Endothelial cell of umbilical vein (primary cell): ENCODE measurements around the gene STMND1. TPM values are rescaled to one million over a fixed set of nuclear protein-coding genes. Genes with fewer than 3 reads are reported as not detected.

Experiments
- BruUV-seq: library from RNA; stranded (reverse); fragments of 400-500 nt; replicated peaks from 2 replicates; lab custom pipeline; 2021; lab: Mats Ljungman, UMichigan
- CTCF ChIA-PET: fragments of 300-600, 350-600 bp; sonication (Branson Sonifier 250); formaldehyde crosslinking; loops from one replicate; lab custom pipeline; 2021; ENCODE audit warnings: antibody characterized with exemption, inconsistent platforms; lab: Charles Lee
- POLR2A ChIA-PET: fragments of 300-600, 350-600 bp; sonication (Branson Sonifier 250); formaldehyde crosslinking; loops from one replicate; lab custom pipeline; 2021; ENCODE audit warnings: antibody characterized with exemption, inconsistent platforms; lab: Charles Lee
- DNase-seq: peaks from one replicate; pipeline ENCODE4 v3.0.0-alpha.2; 2011; ENCODE audit warnings: low read depth, low spot score
- FAIRE-seq: peaks from 2 replicates; lab custom pipeline; 2011; peaks lifted over from hg19 to GRCh38; lab: Jason Lieb, UNC
- H2AFZ ChIP-seq: 2 replicates; pipeline ENCODE4 v1.6.0; 2012; ENCODE audit warnings: low read depth, low read length, control low read depth, inconsistent platforms
- H3K27ac ChIP-seq: 2 replicates; pipeline ENCODE4 v1.5.1; 2011; ENCODE audit warnings: low read depth, mild to moderate bottlenecking, control low read depth, low read length, moderate library complexity; ENCODE audit not compliant: insufficient read depth
- H3K27me3 ChIP-seq, 2 experiments: 2 replicates each; pipeline versions ENCODE4 v1.6.0 to v1.6.1; 2011; ENCODE audit warnings: low read length in 2 of 2, mixed read lengths in 1 of 2; ENCODE audit not compliant: control insufficient read depth in 2 of 2, insufficient read depth in 2 of 2
- H3K36me3 ChIP-seq, 2 experiments: 2 replicates in 1 of 2; 3 replicates in 1 of 2; pipeline ENCODE4 v1.5.1; 2011; ENCODE audit warnings: low read length in 2 of 2, mild to moderate bottlenecking in 1 of 2, moderate library complexity in 1 of 2; ENCODE audit not compliant: control insufficient read depth in 2 of 2, insufficient read depth in 2 of 2; ENCODE audit errors: extremely low read depth in 1 of 2
- H3K4me1 ChIP-seq: 3 replicates; pipeline ENCODE4 v1.5.1; 2011; ENCODE audit warnings: mild to moderate bottlenecking, low read length; ENCODE audit not compliant: control insufficient read depth, insufficient read depth; ENCODE audit errors: extremely low read depth
- H3K4me2 ChIP-seq: 2 replicates; pipeline ENCODE4 v1.6.1; 2011; ENCODE audit warnings: low read length, control low read depth, mixed read lengths; ENCODE audit not compliant: insufficient read depth
- H3K4me3 ChIP-seq, 3 experiments: fragments of 200-600 bp in 1 of 3; sonication (generic), shearing (Covaris generic) in 1 of 3; replicated peaks in 1 of 3; 2 replicates each; pipeline ENCODE4 v1.5.1; 2011 to 2016; ENCODE audit warnings: control low read depth in 3 of 3, low read length in 3 of 3, mild to moderate bottlenecking in 2 of 3, inconsistent platforms in 1 of 3, low read depth in 1 of 3, moderate library complexity in 1 of 3; ENCODE audit not compliant: insufficient read depth in 1 of 3
- H3K79me2 ChIP-seq: 2 replicates; pipeline ENCODE4 v1.6.0; 2012; ENCODE audit warnings: low read length, inconsistent platforms; ENCODE audit not compliant: control insufficient read depth, insufficient read depth
- H3K9ac ChIP-seq: replicated peaks from 2 replicates; pipeline ENCODE3; 2011; ENCODE audit warnings: low read length, control low read depth; ENCODE audit not compliant: insufficient read depth; ENCODE audit errors: extremely low read depth
- H3K9me1 ChIP-seq: replicated peaks from 3 replicates; pipeline ENCODE4 v1.6.0; 2011; ENCODE audit warnings: mild to moderate bottlenecking, low read length; ENCODE audit not compliant: control insufficient read depth, insufficient read depth; ENCODE audit errors: extremely low read depth
- H3K9me3 ChIP-seq: replicated peaks from 2 replicates; pipeline ENCODE4 v1.5.1; 2012; ENCODE audit warnings: low read length, inconsistent platforms; ENCODE audit not compliant: control insufficient read depth, insufficient read depth
- H4K20me1 ChIP-seq: replicated peaks from 2 replicates; pipeline ENCODE3; 2011; ENCODE audit warnings: mild to moderate bottlenecking, low read length; ENCODE audit not compliant: control insufficient read depth, insufficient read depth; ENCODE audit errors: extremely low read depth
- GATA2 ChIP-seq: IDR thresholded peaks from 2 replicates; pipeline ENCODE4 v1.7.0; 2011; ENCODE audit warnings: low read depth, mild to moderate bottlenecking, moderate library complexity, mixed read lengths, low read length; ENCODE audit not compliant: insufficient read length, insufficient read depth
- JUN ChIP-seq: IDR thresholded peaks from 2 replicates; pipeline ENCODE4 v1.6.1; 2011; ENCODE audit warnings: borderline replicate concordance, low read depth; ENCODE audit not compliant: insufficient read length, insufficient read depth
- MYC ChIP-seq: IDR thresholded peaks from one replicate; pipeline ENCODE4 v1.6.1; 2011; ENCODE audit warnings: mild to moderate bottlenecking, low read depth, low read length
- POLR2A ChIP-seq: IDR thresholded peaks from 2 replicates; pipeline ENCODE4 v1.6.1; 2012; ENCODE audit warnings: low read depth, mild to moderate bottlenecking, control low read depth, low read length
- POLR2AphosphoS5 ChIP-seq: IDR thresholded peaks from 2 replicates; pipeline ENCODE4 v1.6.1; 2012; ENCODE audit warnings: low read depth, mild to moderate bottlenecking, control low read depth, low read length, moderate library complexity; ENCODE audit not compliant: insufficient read depth
- dilution Hi-C: fragments of 300-500 bp; cut with MboI; formaldehyde crosslinking; loops from one replicate; pipeline ENCODE4 v1.15.0; 2019; ENCODE audit warnings: low sequenced_read_pairs; ENCODE audit not compliant: extremely low pct_ligation_motif_present
- intact Hi-C: fragments of 100-400 bp; cut with micrococcal nuclease; formaldehyde crosslinking; loops from one replicate; pipeline ENCODE4 v1.10.0; 2022
- polyA plus RNA-seq, 4 experiments: library from polyadenylated mRNA; depleted of rRNA in 3 of 4; stranded (reverse) in 3 of 4; unstranded in 1 of 4; fragments of >200 nt; gene quantifications; 2 replicates each; pipeline versions ENCODE4 v1.2.1 to v1.2.3, GENCODE V29; 2011 to 2012; ENCODE audit warnings: missing spikeins in 1 of 4
- total RNA-seq: library from RNA; stranded (reverse); gene quantifications from 2 replicates; pipeline ENCODE4 v1.2.3, GENCODE V29; 2021
- TF ChIP-seq, protein P1 (sequence below), 2 donors: IDR thresholded peaks; 1 replicate in 1 of 2; 2 replicates in 1 of 2; pipeline ENCODE4 v1.5.1; 2011; ENCODE audit warnings: low read length in 2 of 2, mild to moderate bottlenecking in 2 of 2, moderate library complexity in 2 of 2, control low read depth in 1 of 2, inconsistent platforms in 1 of 2, low read depth in 1 of 2; ENCODE audit not compliant: insufficient read depth in 1 of 2; ENCODE audit errors: extremely low read depth in 1 of 2

STMND1 gene
- total and polyA plus RNA-seq, 2 donors (not counting 3 experiments of a cell fraction or from before 2014, with no cell fraction given), result not detected

DNA sequence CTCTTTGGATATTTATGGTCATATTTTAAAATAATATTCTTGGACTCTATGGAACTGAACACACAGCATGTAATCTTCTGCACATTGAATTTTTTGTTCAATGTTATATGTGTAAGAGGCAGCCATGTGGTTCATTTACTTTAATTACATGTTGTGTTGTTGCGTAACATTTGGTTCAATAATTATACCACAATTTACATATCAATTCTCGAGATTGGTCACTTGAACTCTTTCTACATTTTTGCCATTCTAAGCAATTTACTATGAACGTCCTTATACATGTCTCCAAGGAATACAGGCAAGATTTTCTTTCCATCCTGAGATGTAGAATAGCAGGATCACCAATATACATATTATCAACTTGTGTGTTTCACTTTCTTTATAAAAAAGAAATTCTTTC is 18.5 kb upstream of the STMND1 start:
- ChIA-PET POLR2A (no interaction called here), CTCF (interaction anchor here (0.9 to 6.1 kb wide), 3 partner anchors 31 to 752 kb away, joined by 3 to 112 read pairs (median 5); no protein-coding TSS in a partner anchor)
- FAIRE-seq (no peak), DNase-seq (no peak)
- no peak overlapping the region for H3K4me3 ChIP-seq
- H3K9me3 ChIP-seq, result no peaks in the 10 kb centered on the region
- no peak overlapping the region for H2AFZ ChIP-seq
- no peaks in the 10 kb centered on the region for H3K79me2 ChIP-seq
- H3K9ac ChIP-seq, result no peak overlapping the region
- H3K27me3 ChIP-seq, result peaks cover 7 to 15% of the 10 kb centered on the region in 2 experiments
- no peak overlapping the region for H3K27ac ChIP-seq
- TF ChIP-seq POLR2A (no peak), MYC (no peak), JUN (no peak), POLR2AphosphoS5 (no peak), GATA2 (no peak)
- TF ChIP-seq, protein P1, sequence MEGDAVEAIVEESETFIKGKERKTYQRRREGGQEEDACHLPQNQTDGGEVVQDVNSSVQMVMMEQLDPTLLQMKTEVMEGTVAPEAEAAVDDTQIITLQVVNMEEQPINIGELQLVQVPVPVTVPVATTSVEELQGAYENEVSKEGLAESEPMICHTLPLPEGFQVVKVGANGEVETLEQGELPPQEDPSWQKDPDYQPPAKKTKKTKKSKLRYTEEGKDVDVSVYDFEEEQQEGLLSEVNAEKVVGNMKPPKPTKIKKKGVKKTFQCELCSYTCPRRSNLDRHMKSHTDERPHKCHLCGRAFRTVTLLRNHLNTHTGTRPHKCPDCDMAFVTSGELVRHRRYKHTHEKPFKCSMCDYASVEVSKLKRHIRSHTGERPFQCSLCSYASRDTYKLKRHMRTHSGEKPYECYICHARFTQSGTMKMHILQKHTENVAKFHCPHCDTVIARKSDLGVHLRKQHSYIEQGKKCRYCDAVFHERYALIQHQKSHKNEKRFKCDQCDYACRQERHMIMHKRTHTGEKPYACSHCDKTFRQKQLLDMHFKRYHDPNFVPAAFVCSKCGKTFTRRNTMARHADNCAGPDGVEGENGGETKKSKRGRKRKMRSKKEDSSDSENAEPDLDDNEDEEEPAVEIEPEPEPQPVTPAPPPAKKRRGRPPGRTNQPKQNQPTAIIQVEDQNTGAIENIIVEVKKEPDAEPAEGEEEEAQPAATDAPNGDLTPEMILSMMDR (IDR thresholded peaks at IDR 0.05; ENCODE audit: extremely low read depth in 1 of 2, insufficient read depth in 1 of 2, low read depth in 1 of 2, low read length in 2 of 2), result no peak
- dilution Hi-C loops, result no loop called here
- no peaks in the 10 kb centered on the region for H3K36me3 ChIP-seq
- H3K4me1 ChIP-seq, result no peaks in the 10 kb centered on the region
- intact Hi-C loops, result no loop called here
- no peaks in the 10 kb centered on the region for H4K20me1 ChIP-seq
- no peak overlapping the region for H3K4me2 ChIP-seq
- no TSS peak for BruUV-seq
- H3K9me1 ChIP-seq, result no peaks in the 10 kb centered on the region
